ENCODE data around the gene ZNF587.
"Not testable (repeated sequence)": the region's sequence is repeated elsewhere in the genome, so short reads cannot be mapped to it uniquely, and the experiment has no call there.

The ZNF587 gene

GRCh38 chr19:57849666-57850473 is at the start of gene ZNF587:
Gene ZNF587, plus strand, starts transcription at chr19:57849859. Its CDS starts 180 bp downstream, at chr19:57850039.
- peak; percentile 65 for DNase-seq (ENCODE audit: low read depth)

DNA sequence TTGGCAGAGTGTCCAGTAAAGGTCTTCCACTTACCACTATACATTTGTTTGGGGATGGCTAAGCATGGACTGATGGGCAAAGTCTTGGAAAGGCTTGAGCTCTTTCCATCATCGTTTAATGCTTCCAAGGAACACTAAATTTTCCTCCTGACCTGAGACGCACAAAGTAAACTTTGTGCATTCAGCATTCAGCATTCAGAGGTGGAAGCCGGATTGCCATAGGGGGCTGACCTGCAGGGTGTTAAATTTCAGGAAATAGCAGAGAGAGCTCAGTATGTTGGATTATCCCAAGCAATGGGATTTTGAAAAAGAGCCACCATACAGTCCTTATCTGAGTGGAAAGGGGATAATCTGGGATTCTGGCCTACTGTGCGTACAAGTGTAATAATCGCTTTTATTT is 49.0 kb upstream of the ZNF587 start:
- no peak for DNase-seq (ENCODE audit: low read depth)

DNA sequence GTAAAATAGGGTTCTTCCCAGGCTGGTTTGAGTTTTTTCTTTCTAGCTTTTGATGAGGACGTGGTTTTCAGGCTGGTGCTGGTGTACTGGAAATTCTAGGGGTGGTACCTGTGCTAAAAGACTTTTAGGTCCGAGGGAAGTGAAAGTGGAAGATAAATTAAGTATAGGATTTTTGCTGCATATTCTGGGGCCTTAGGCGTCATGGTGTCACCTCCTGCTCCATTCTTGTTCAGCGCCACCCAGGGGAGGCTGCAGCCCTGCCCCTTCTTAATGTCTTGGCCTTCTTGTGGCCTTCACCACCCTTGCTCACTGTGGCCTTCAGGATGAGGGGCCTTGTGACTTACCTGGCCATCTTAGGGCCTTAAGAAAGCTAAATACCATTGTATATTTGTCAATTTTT is 47.4 kb upstream of the ZNF587 start:
- DNase-seq (ENCODE audit: low read depth) = no peak

- DNase-seq (ENCODE audit: low read depth) = no peak
These were observed 46.4 kb upstream of the ZNF587 start for GRCh38 chr19:57803265-57803593.

- DNase-seq (ENCODE audit: low read depth) = no peak
These were observed 45.9 kb upstream of the ZNF587 start for GRCh38 chr19:57803594-57804325.

GRCh38 chr19:57807541-57807940 is 42.1 kb upstream of the ZNF587 start:
- DNase-seq (ENCODE audit: low read depth) = no peak

DNA sequence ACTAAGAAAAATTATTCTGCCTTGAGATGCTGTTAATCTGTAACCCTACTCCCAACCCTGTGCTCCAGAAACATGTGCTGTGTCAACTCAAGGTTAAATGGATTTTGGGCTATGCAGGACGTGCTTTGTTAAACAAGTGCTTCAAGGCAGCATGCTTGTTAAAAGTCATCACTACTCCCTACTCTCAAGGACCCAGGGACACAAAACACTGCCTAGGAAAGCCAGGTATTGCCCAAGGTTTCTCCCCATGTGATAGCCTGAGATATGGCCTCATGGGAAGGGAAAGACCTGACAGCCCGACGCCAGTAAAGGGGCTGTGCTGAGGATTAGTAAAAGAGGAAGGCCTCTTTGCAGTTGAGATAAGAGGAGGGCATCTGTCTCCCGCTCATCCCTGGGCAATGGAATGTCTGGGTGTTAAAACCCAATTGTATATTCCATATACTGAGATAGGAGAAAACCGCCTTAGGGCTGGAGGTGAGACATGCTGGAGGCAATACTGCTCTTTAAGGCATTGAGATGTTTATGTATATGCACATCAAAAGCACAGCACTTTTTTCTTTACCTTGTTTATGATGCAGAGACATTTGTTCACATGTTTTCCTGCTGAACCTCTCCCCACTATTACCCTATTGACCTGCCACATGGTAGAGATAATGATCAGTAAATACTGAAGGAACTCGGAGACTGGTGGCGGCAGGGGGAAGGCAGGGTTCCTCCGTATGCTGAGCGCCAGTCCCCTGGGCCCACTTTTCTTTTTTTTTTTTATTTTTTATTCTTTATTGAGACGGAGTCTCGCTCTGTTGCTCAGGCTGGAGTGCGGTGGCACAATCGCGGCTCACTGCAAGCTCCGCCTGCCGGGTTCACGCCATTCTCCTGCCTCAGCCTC is 39.0 kb upstream of the ZNF587 start:
- DNase-seq (ENCODE audit: low read depth) = not testable (repeated sequence)

GRCh38 chr19:57812226-57812625 is 37.4 kb upstream of the ZNF587 start:
- no peak for DNase-seq (ENCODE audit: low read depth)

GRCh38 chr19:57812975-57813820 is 36.5 kb upstream of the ZNF587 start:
- DNase-seq (ENCODE audit: low read depth) = not testable (repeated sequence)

- DNase-seq (ENCODE audit: low read depth) = no peak
These were observed 35.6 kb upstream of the ZNF587 start for GRCh38 chr19:57813919-57814504.

- peak; percentile 54 for DNase-seq (ENCODE audit: low read depth)
These were observed 35.0 kb upstream of the ZNF587 start, which contains the start of gene ZNF552 for GRCh38 chr19:57814505-57815246. Gene ZNF552, minus strand, starts transcription at chr19:57814913. Its CDS starts 170 bp downstream, at chr19:57814743.

DNA sequence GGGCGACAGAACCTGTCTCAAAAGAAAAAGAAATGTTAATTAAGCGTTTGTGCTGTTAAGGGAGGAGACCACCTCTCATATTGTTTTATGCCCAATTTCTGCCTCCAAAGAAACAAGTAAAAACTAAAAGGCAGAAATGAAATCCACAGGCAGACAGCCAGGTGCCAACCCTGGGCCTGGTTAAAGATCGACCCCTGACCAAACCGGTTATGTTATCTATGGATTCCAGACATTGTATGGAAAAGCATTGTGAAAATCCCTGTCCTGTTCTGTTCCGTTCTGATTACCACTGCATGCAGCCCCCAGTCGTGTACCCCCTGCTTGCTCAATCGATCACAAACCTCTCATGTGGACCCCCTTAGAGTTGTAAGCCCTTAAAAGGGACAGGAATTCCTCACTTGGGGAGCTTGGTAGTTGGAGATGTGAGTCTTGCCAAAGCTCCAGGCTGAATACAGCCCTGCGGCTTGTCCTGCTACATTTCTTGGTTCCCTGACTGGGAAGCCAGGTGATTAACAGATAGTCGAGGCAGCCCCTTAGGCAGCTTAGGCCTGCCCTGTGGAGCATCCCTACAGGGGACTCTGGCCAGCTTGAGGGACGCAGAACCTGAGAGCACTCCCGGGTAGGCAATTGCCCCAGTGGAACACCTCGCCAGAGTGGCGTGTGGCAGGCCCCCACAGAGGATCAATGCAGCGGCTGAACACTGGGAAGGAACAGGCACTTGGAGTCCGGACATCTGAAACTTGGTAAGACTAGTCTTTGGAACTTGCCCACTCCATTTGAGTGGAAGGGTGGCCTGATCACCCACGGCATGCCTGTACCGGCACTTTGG is 34.2 kb upstream of the ZNF587 start:
- no peak for DNase-seq (ENCODE audit: low read depth)

GRCh38 chr19:57816652-57817051 is 33.0 kb upstream of the ZNF587 start:
- no peak for DNase-seq (ENCODE audit: low read depth)

DNA sequence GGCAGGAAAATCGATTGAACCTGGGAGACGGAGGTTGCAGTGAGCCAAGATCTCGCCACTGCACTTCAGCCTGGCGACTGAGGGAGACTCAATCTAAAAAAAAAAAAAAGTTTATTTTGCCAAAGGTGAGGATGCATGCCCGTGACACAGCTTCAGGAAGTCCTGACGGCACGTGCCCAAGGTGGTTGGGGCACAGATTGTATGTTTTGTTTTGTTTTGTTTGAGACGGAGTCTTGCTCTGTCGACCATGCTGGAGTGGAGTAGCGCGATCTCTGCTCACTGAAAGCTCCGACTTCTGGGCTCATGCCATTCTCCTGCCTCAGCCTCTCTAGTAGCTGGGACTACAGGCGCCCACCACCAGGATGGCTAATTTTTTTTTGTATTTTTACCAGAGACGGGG is 31.7 kb upstream of the ZNF587 start:
- DNase-seq (ENCODE audit: low read depth) = no peak

DNA sequence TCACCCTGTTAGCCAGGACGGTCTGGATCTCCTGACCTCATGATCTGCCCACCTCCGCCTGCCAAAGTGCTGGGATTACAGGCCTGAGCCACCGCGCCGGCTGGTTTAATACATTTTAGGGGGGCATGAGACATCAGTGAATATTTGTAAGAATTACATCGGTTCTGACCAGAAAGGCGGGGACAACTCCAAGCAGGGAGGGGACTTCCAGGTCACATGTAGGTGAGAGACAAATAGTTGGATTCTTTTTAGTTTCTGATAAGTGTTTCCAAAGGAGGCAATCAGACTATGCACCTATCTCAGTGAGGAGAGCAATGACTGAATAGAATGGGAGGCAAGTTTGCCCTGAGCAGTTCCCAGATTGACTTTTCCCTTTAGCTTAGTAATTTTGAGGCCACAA is 31.3 kb upstream of the ZNF587 start:
- no peak for DNase-seq (ENCODE audit: low read depth)

- DNase-seq (ENCODE audit: low read depth) = peak; percentile 59
These were observed 30.0 kb upstream of the ZNF587 start for GRCh38 chr19:57819475-57820148.

DNA sequence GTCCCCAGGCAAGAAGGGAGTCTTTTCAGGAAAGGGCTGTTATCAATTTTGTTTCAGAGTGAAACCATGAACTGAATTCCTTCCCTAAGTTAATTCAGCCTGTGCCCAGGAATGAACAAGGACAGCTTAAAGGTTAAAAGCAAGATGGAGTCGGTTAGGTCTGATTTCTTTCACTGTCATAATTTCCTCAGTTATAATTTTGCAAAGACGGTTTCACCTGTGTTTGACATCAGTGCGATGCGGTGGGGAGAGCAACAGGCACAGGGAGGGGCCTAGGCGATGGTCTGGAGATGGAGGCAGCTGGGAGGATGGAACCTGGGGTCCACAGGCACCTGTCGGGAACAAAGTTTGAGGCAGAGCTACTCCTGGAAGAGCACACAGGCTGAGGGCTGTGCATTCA is 29.1 kb upstream of the ZNF587 start:
- DNase-seq (ENCODE audit: low read depth) = no peak

- DNase-seq (ENCODE audit: low read depth) = not testable (repeated sequence)
These were observed 28.6 kb upstream of the ZNF587 start for GRCh38 chr19:57821095-57821494.

DNA sequence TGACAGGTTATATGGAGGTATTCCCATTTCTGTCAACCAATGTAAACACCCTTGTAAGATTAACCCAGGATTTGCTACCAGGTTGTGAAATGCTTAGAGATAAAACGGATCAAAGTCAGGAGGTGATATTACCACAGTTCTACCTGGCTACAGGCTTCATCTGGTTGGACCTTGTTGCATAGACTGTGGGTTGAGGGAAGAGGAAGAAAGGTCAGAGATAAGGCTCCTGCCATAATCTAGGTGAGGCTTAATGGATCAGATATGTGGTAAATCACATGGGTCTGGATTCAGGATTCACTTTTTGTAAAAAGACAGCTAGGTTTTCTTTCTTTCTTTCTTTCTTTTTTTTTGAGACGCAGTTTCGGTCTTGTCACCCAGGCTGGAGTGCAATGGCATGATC is 28.2 kb upstream of the ZNF587 start:
- not testable (repeated sequence) for DNase-seq (ENCODE audit: low read depth)

All from activated T-cell treated with anti-CD3 and anti-CD28 coated beads for 1 hour (primary cell).